GM12891 (cell line): Measurements from ENCODE around the gene FXYD6.

ENCODE experiments used
- PAX5 ChIP-seq: IDR thresholded peaks from 2 replicates; pipeline ENCODE4 v1.6.1; 2011; ENCODE audit warnings: low read length, moderate library complexity, mild to moderate bottlenecking; ENCODE audit not compliant: insufficient read depth, severe bottlenecking
- POLR2A ChIP-seq: IDR thresholded peaks from 2 replicates; pipeline ENCODE4 v1.6.1; 2011; ENCODE audit warnings: low read depth, low read length, control low read depth
- POLR2AphosphoS5 ChIP-seq: IDR thresholded peaks from 2 replicates; pipeline ENCODE4 v1.6.1; 2011; ENCODE audit warnings: low read depth, low read length, control low read depth
- POU2F2 ChIP-seq: IDR thresholded peaks from 2 replicates; pipeline ENCODE4 v1.6.1; 2011; ENCODE audit warnings: low read depth, mild to moderate bottlenecking, control low read depth, low read length, moderate library complexity
- SPI1 ChIP-seq: IDR thresholded peaks from 2 replicates; pipeline ENCODE4 v1.6.1; 2011; ENCODE audit warnings: low read depth, low read length, control low read depth
- TAF1 ChIP-seq: IDR thresholded peaks from 2 replicates; pipeline ENCODE4 v1.6.1; 2011; ENCODE audit warnings: low read depth, low read length, control low read depth

DNA sequence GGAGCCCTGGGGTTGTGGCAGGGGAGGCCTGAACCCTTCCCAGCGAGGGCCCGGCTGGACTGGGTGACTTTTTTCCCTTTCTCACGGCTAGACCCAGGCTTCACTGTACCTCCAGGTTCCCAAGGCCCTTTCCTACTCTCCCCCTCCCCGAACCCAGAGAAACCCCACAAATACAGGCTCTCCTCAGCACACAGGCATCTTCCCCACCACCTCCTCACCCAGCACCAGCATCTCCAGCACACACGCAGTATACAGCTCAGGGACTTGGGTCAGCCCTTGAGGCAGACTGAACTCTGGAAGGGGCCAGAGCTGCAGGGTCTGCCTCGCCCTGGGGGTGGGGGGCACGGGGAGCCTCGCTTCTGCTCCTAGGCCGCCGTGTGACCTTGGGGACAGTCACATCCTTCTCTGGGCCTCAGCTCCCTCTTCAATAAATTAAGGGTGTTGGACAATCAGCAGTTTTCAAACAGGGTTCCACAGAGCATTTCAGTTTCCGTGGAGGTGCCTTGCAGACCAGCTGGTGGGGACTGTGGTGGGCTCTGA lies 48.2 kb upstream of the FXYD6 start:
- TF ChIP-seq TAF1 (no peak), POLR2A (no peak), POLR2AphosphoS5 (no peak), SPI1 (no peak), PAX5 (no peak), POU2F2 (no peak)
